Gastroesophageal sphincter (tissue), 4 donors: Measurements from ENCODE around the gene RTN4R. TPM values are rescaled to one million over a fixed set of nuclear protein-coding genes. Genes with fewer than 3 reads are reported as not detected.
A peak's percentile ranks its signal among the peaks of the same experiment; 100 is the strongest.

Experiments
- ATAC-seq: fragments of 150-250 bp; one replicate; pipeline ENCODE4 v1.9.1; 2016; ENCODE audit warnings: mild to moderate bottlenecking, moderate library complexity
- H3K27ac ChIP-seq, 4 donors: fragments of 200-600 bp; sonication (generic) in 3 of 4; 1 replicate in 3 of 4; 2 replicates in 1 of 4; pipeline ENCODE4 v1.5.1; 2016 to 2019
- H3K27me3 ChIP-seq: fragments of 200-600 bp; sonication (generic); one replicate; pipeline ENCODE4 v1.5.1; 2019
- H3K36me3 ChIP-seq, 2 donors: fragments of 200-600 bp; sonication (generic); one replicate each; pipeline ENCODE4 v1.5.1; 2019; ENCODE audit warnings: control low read depth in 1 of 2
- H3K4me1 ChIP-seq, 3 donors: fragments of 200-600 bp; sonication (generic); 1 replicate in 2 of 3; 2 replicates in 1 of 3; pipeline ENCODE4 v1.5.1; 2016 to 2019; ENCODE audit warnings: control low read depth in 2 of 3
- H3K4me3 ChIP-seq, 2 donors: fragments of 200-600 bp; sonication (generic); one replicate each; pipeline ENCODE4 v1.5.1; 2019; ENCODE audit warnings: mild to moderate bottlenecking in 1 of 2, moderate library complexity in 1 of 2
- H3K9me3 ChIP-seq, 3 donors: fragments of 200-600 bp; sonication (generic); one replicate each; pipeline ENCODE4 v1.5.1; 2017 to 2019; ENCODE audit warnings: control low read depth in 2 of 3
- EP300 ChIP-seq: sonication (generic); formaldehyde crosslinking; IDR thresholded peaks from one replicate; pipeline ENCODE4 v1.6.1; 2017; ENCODE audit warnings: antibody characterized with exemption, mild to moderate bottlenecking
- POLR2A ChIP-seq, 2 donors: fragments of 450-650 bp; IDR thresholded peaks; one replicate each; pipeline ENCODE4 v1.6.1; 2017; ENCODE audit warnings: antibody characterized with exemption in 2 of 2, mild to moderate bottlenecking in 2 of 2, moderate library complexity in 1 of 2
- POLR2AphosphoS5 ChIP-seq: sonication (generic); formaldehyde crosslinking; IDR thresholded peaks from one replicate; pipeline ENCODE4 v1.6.1; 2017; ENCODE audit warnings: antibody characterized with exemption
- WGBS, 2 donors: methylation state at CpG; one replicate each; pipeline ENCODE4 v1.1.5; 2018; ENCODE audit warnings: low coverage in 1 of 2; 5-methylcytosine and 5-hydroxymethylcytosine counted together
- total RNA-seq, 4 donors: library from RNA; depleted of rRNA; stranded (reverse); fragments of >200 nt; gene quantifications; one replicate each; pipeline ENCODE4 v1.1.0, GENCODE V29; 2016
- TF ChIP-seq, protein P1 (sequence below), 4 experiments: fragments of 200-600 bp in 2 of 4; fragments of 450-650 bp in 2 of 4; sonication (generic) in 1 of 4; IDR thresholded peaks; one replicate each; pipeline ENCODE4 v1.5.1; 2017 to 2019; ENCODE audit warnings: antibody characterized with exemption in 4 of 4, mild to moderate bottlenecking in 2 of 4, moderate library complexity in 2 of 4

RTN4R gene
- total RNA-seq, 4 donors from 2014 or later: 1.3 to 2.4 TPM; not detected in 2

DNA sequence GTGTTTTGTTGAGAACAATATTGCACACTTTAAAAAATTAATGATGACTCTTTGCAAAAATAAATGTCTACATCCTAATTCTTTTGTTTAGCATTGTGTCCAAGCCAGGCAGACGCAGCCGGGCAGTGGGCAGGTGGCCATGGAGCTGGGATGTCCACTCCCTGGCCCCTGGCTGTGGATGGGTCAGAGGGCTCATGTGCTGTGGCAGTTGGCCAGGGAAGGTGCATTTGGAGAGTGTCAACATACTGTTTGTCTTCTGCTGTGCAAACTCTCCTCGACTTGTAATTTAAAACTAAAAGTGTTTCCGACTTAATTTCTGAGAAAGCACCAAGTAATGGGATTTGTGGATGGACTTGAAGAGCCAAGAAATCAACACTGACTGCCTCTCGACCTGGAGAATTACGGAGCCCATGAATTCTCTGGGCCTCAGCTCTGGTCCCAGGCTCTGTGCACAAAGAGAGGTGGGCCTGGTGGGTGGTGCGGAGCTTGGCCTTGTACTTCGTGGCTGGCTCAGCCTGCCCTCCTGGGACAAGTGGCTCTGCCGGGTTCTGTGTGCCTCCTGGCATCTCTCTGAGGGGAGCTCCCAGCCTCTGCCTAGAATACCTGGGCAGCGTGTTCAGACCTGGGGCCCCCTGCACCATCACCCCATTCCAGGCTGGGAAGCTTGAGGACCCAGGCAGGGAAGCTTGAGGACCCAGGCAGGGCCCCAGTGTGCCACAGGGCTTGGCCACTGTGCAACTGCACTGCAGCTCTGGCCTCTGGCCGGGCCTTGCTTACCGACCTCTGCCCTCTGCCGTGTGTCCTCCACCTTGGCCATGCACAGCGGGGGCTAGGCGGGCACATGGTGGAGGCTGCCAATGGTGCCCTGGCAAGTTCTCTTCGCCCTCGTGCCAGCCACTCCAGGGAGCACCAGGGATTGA is 46.4 kb downstream of the RTN4R start:
- no peak for TF ChIP-seq POLR2A (IDR thresholded peaks at IDR 0.05)
- no peak overlapping the region for H3K4me3 ChIP-seq
- H3K36me3 ChIP-seq: no peaks in the 10 kb centered on the region
- peaks cover 0 to 7% (median 0%) of the 10 kb centered on the region in 3 donors for H3K9me3 ChIP-seq
- WGBS, 2 donors: 40 to 48% methylated on average over 4 to 6 of the region's 17 CpGs
- H3K27ac ChIP-seq: peak overlapping the region in 1 of 4 donors; percentile 24
- H3K27me3 ChIP-seq: peaks cover 4% of the 10 kb centered on the region
- no peak for ATAC-seq
- H3K4me1 ChIP-seq: peaks cover 0 to 19% (median 3%) of the 10 kb centered on the region in 3 donors

DNA sequence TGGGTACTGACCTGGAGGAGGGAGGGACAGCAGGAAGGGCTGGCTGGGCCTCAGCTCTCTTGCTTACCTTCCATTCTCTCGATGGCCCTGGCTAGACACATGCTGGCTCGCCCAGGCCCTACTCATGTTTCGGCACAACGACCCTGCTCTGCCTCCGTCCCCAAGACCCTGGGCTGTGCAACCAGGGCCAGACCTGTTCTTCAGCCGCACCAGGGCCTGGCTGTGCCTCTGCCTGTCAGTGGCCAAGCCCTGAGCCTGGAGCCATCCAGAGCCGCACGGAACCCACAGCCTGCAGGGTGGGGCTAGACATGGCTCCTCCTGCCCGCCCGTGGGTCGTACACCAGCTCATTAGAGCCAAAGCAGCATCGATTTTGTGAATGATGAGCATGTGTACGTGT is 47.5 kb downstream of the RTN4R start:
- Histone ChIP-seq H3K27me3 (peaks cover 4% of the 10 kb centered on the region), H3K9me3 (peaks cover 0 to 7% (median 0%) of the 10 kb centered on the region in 3 donors), H3K36me3 (no peaks in the 10 kb centered on the region), H3K4me3 (no peak overlapping the region), H3K4me1 (peaks cover 0 to 19% (median 3%) of the 10 kb centered on the region in 3 donors), H3K27ac (no peak overlapping the region)
- TF ChIP-seq POLR2A (IDR thresholded peaks at IDR 0.05) (no peak), POLR2AphosphoS5 (no peak), EP300 (no peak)
- TF ChIP-seq, protein P1, sequence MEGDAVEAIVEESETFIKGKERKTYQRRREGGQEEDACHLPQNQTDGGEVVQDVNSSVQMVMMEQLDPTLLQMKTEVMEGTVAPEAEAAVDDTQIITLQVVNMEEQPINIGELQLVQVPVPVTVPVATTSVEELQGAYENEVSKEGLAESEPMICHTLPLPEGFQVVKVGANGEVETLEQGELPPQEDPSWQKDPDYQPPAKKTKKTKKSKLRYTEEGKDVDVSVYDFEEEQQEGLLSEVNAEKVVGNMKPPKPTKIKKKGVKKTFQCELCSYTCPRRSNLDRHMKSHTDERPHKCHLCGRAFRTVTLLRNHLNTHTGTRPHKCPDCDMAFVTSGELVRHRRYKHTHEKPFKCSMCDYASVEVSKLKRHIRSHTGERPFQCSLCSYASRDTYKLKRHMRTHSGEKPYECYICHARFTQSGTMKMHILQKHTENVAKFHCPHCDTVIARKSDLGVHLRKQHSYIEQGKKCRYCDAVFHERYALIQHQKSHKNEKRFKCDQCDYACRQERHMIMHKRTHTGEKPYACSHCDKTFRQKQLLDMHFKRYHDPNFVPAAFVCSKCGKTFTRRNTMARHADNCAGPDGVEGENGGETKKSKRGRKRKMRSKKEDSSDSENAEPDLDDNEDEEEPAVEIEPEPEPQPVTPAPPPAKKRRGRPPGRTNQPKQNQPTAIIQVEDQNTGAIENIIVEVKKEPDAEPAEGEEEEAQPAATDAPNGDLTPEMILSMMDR (IDR thresholded peaks at IDR 0.05): no peak
- no CpG with 5 or more reads among the region's 13 CpGs for WGBS, 2 donors
- no peak for ATAC-seq

DNA sequence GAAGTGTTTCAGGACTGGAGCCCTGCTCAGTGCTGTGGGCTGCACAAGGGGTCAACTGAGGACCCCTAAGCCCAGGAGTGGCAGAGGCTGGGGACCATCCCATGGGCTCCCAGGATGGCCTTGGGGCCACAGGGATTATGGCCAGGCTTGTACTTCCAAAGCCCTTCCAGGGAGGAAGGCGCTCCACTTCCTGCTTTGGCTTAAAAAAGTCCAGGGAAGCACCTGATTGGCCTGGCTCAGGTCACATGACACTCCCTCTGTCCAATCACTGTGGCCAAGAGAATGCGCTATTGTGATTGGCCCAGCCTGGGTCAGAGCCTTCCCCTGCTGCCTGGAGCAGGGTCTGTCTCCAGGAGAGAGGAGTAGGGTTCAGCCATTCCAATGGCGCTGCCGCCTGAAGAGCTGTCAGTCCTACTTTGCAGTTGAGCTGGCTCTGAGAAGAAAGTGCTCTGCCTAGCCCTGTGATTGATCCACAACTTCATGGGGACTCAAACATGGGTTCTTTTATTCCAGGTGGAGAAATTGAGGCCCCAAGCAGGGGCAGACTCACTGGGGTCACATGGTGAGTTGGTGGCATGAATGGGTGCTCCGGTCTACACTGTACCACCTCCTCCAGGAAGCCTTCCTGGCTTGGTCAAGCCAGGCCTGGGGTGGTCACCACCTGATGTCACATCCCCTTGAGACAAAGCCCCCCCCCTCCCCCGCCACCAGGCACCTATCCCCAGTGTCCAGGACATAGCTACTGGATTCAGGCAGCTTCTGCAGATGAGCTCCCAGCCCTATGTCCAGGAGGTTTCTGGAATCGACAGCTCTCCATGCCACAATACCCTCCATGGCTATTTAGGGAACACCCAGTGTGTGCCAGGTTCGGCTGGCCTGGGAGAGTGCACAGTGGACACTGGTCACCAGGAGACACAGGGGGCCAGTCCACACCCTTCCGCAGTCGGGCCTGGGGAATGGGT is 48.2 kb downstream of the RTN4R start:
- ATAC-seq: no peak
- Histone ChIP-seq H3K27ac (no peak overlapping the region), H3K27me3 (peaks cover 4% of the 10 kb centered on the region), H3K36me3 (no peaks in the 10 kb centered on the region), H3K4me1 (peaks cover 0 to 19% (median 3%) of the 10 kb centered on the region in 3 donors), H3K9me3 (peaks cover 0 to 7% (median 0%) of the 10 kb centered on the region in 3 donors), H3K4me3 (no peak overlapping the region)
- WGBS, 2 donors: no CpG with 5 or more reads among the region's 10 CpGs
- TF ChIP-seq POLR2AphosphoS5 (no peak), EP300 (no peak), POLR2A (IDR thresholded peaks at IDR 0.05) (no peak)
- TF ChIP-seq, protein P1 (IDR thresholded peaks at IDR 0.05): no peak

DNA sequence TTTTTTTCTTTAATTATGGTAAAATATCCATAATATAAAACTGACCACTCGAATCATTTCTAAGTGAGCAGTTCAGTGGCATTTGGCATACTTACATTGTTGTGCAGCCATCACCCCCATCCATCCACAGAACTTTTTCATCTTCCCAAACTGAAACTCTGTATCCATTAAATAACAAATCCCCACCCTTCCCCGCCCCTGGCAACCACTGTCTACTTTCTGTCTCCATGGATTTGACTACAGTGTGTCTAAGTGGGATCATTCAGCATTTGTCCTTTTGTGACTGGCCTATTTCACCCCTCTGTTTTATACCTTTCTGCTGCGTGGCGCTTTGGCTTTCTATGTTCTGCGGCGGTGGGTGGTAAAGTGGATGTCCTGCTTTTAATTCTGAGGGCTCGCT is 49.1 kb downstream of the RTN4R start:
- no peak for ATAC-seq
- peaks cover 4% of the 10 kb centered on the region for H3K27me3 ChIP-seq
- TF ChIP-seq POLR2A (IDR thresholded peaks at IDR 0.05): no peak
- H3K4me1 ChIP-seq: peaks cover 0 to 19% (median 3%) of the 10 kb centered on the region in 3 donors
- no peak overlapping the region for H3K27ac ChIP-seq
- no peak overlapping the region for H3K4me3 ChIP-seq
- WGBS, 2 donors: 94 to 96% methylated on average over 7 of the region's 7 CpGs
- H3K36me3 ChIP-seq: no peaks in the 10 kb centered on the region
- H3K9me3 ChIP-seq: peaks cover 0 to 7% (median 0%) of the 10 kb centered on the region in 3 donors

DNA sequence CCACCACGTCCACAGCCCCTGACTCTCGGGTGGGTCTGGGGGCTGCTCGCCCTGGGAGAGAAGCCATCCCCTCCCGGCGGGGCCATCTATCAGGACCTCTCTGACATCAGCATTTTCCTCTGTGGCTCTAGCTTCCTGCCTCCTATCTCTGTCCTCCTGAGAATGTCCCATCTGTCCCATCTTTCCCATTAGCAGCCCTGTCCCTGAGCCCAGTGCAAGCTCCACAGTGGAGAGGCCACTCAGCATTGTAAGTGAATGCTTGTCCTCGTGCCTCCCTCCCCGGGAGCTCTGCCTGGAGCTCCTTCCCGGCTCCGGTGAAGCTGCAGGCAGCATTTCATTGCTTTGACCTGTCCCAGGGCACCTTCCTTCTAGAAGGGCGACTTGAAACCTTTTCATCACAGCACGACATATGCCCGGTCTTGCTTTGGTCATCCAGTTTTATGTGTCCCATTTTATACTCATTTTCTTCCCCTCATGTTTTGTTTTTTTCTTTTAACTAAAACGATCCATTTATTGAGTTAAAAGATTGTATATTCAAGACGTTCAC is 49.7 kb downstream of the RTN4R start:
- ATAC-seq: no peak
- 48 to 72% methylated on average over 8 to 13 of the region's 14 CpGs for WGBS, 2 donors
- H3K4me3 ChIP-seq: no peak overlapping the region
- peaks cover 0 to 7% (median 0%) of the 10 kb centered on the region in 3 donors for H3K9me3 ChIP-seq
- no peak overlapping the region for H3K27ac ChIP-seq
- H3K36me3 ChIP-seq: no peaks in the 10 kb centered on the region
- peaks cover 4% of the 10 kb centered on the region for H3K27me3 ChIP-seq
- H3K4me1 ChIP-seq: peaks cover 0 to 19% (median 3%) of the 10 kb centered on the region in 3 donors
- TF ChIP-seq POLR2AphosphoS5 (no peak), POLR2A (IDR thresholded peaks at IDR 0.05) (no peak), EP300 (no peak)
- TF ChIP-seq, protein P1 (IDR thresholded peaks at IDR 0.05): no peak
